Thyroid gland (tissue), 4 donors: Measurements from ENCODE around the gene IL31RA. TPM values are rescaled to one million over a fixed set of nuclear protein-coding genes. Genes with fewer than 3 reads are reported as not detected.

Experiments used
- DNase-seq, 2 donors: peaks; one replicate each; pipeline ENCODE4 v3.0.0-alpha.2; 2019
- H3K27ac ChIP-seq, 3 donors: fragments of 200-600 bp; sonication (generic); 1 replicate in 2 of 3; 2 replicates in 1 of 3; pipeline ENCODE4 v1.5.1; 2016 to 2019; ENCODE audit warnings: mild to moderate bottlenecking in 1 of 3, moderate library complexity in 1 of 3
- H3K27me3 ChIP-seq: fragments of 200-600 bp; sonication (generic); one replicate; pipeline ENCODE4 v1.5.1; 2019
- H3K36me3 ChIP-seq, 2 donors: fragments of 200-600 bp; sonication (generic); one replicate each; pipeline ENCODE4 v1.5.1; 2016 to 2019
- H3K4me1 ChIP-seq, 2 donors: fragments of 200-600 bp; sonication (generic); one replicate each; pipeline ENCODE4 v1.5.1; 2017 to 2019
- H3K4me3 ChIP-seq, 3 donors: fragments of 200-600 bp; sonication (generic); replicated peaks in 1 of 3; 1 replicate in 2 of 3; 2 replicates in 1 of 3; pipeline ENCODE4 v1.5.1; 2016; ENCODE audit warnings: mild to moderate bottlenecking in 1 of 3
- H3K9me3 ChIP-seq: fragments of 200-600 bp; sonication (generic); one replicate; pipeline ENCODE4 v1.5.1; 2017
- POLR2A ChIP-seq, 2 donors: fragments of 450-650 bp; IDR thresholded peaks; one replicate each; pipeline ENCODE4 v1.6.1; 2017; ENCODE audit warnings: antibody characterized with exemption in 2 of 2, mild to moderate bottlenecking in 2 of 2, moderate library complexity in 1 of 2
- WGBS, 2 donors: methylation state at CpG; one replicate each; pipeline ENCODE4 v1.1.5; 2017; 5-methylcytosine and 5-hydroxymethylcytosine counted together
- intact Hi-C: fragments of 100-400 bp; cut with DNase I; formaldehyde crosslinking; loops from one replicate; pipeline ENCODE4 v1.15.1; 2023
- total RNA-seq, 4 donors: library from RNA; depleted of rRNA; stranded (reverse); fragments of >200 nt; gene quantifications; one replicate each; pipeline ENCODE4 v1.2.3, GENCODE V29; 2016
- TF ChIP-seq, protein P1 (sequence below), 6 experiments: fragments of 200-600 bp in 3 of 6; fragments of 450-650 bp in 3 of 6; sonication (generic) in 3 of 6; IDR thresholded peaks; one replicate each; pipeline ENCODE4 v1.5.1; 2016 to 2019; ENCODE audit warnings: antibody characterized with exemption in 6 of 6, mild to moderate bottlenecking in 2 of 6, inconsistent platforms in 1 of 6, moderate library complexity in 1 of 6

The IL31RA gene
- total RNA-seq, 4 donors from 2014 or later, result not detected

DNA sequence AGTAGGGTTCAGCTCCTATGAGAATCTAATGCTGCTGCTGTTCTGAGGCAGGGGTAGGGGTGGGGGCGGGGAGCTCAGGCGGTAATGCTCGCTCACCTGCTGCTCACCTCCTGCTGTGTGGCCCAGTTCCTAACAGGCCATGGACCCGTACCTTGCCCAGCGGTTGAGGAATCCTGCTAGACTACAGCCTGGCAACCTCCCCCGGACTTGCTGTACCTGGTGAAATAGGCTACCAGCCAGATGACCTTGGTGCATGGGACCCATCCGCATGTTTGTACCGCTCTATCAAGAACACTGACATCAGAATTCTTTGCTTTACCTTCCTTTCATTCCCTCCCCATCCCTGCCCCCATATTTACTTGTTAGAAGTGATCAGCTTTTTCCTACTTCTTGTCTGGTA, 15.3 kb downstream of the IL31RA start:
- Histone ChIP-seq H3K27ac (no peak overlapping the region), H3K4me3 (no peak overlapping the region), H3K36me3 (no peaks in the 10 kb centered on the region), H3K4me1 (no peaks in the 10 kb centered on the region), H3K27me3 (no peaks in the 10 kb centered on the region), H3K9me3 (no peaks in the 10 kb centered on the region)
- WGBS, 2 donors, result 89 to 93% methylated on average over 7 to 8 of the region's 8 CpGs
- DNase-seq, result no peak
- intact Hi-C loops, result no loop called here
- TF ChIP-seq POLR2A (IDR thresholded peaks at IDR 0.05), result no peak
- TF ChIP-seq, protein P1, sequence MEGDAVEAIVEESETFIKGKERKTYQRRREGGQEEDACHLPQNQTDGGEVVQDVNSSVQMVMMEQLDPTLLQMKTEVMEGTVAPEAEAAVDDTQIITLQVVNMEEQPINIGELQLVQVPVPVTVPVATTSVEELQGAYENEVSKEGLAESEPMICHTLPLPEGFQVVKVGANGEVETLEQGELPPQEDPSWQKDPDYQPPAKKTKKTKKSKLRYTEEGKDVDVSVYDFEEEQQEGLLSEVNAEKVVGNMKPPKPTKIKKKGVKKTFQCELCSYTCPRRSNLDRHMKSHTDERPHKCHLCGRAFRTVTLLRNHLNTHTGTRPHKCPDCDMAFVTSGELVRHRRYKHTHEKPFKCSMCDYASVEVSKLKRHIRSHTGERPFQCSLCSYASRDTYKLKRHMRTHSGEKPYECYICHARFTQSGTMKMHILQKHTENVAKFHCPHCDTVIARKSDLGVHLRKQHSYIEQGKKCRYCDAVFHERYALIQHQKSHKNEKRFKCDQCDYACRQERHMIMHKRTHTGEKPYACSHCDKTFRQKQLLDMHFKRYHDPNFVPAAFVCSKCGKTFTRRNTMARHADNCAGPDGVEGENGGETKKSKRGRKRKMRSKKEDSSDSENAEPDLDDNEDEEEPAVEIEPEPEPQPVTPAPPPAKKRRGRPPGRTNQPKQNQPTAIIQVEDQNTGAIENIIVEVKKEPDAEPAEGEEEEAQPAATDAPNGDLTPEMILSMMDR (IDR thresholded peaks at IDR 0.05), result no peak

DNA sequence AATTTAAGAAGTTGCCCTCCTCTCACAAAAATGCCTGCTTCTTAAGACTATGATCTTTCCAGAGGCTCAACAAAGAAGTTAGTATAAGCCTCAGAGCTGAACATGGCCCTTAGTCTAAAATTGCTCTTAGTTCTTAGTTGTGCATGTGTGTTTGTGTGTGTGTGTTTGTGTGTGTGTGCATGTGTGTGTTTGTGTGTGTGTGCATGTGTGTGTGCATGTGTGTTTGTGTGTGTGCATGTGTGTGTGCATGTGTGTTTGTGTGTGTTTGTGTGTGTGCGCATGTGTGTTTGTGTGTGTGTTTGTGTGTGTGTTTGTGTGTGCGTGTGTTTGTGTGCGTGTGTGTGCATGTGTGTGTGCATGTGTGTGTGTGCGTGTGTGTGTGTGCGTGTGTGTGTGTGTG, 15.8 kb downstream of the IL31RA start:
- TF ChIP-seq, protein P1 (IDR thresholded peaks at IDR 0.05), result no peak
- no peak for TF ChIP-seq POLR2A (IDR thresholded peaks at IDR 0.05)
- Histone ChIP-seq H3K27ac (no peak overlapping the region), H3K4me3 (no peak overlapping the region), H3K27me3 (no peaks in the 10 kb centered on the region), H3K9me3 (no peaks in the 10 kb centered on the region), H3K4me1 (no peaks in the 10 kb centered on the region), H3K36me3 (no peaks in the 10 kb centered on the region)
- 38 to 77% methylated on average over 5 of the region's 5 CpGs for WGBS, 2 donors
- DNase-seq, result no peak
- intact Hi-C loops, result no loop called here

DNA sequence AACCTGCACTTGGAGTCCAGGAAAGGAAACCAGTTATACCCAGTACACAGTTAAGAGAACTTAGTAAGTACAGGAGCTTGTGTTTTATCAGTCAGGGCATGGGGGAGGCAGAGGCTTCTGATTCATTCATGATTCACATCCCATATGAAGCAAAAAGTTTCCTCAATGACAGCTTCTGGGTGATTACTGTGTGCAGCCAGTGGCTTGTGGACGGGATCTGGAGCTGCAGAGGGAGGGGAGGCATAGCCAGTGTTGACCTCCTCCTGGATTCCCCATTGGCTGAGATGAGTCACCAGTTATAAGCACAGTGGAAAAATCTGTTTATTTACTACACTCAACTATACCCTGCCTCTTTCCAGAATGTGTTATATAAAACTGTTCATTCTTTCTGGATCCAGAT, 17.7 kb downstream of the IL31RA start:
- WGBS, 2 donors, result 24 to 43% methylated on average over 1 of the region's 1 CpG
- H3K27me3 ChIP-seq, result no peaks in the 10 kb centered on the region
- no peak overlapping the region for H3K4me3 ChIP-seq
- H3K36me3 ChIP-seq, result no peaks in the 10 kb centered on the region
- intact Hi-C loops, result no loop called here
- DNase-seq, result no peak
- H3K9me3 ChIP-seq, result no peaks in the 10 kb centered on the region
- no peak overlapping the region for H3K27ac ChIP-seq
- TF ChIP-seq POLR2A (IDR thresholded peaks at IDR 0.05), result no peak
- TF ChIP-seq, protein P1 (IDR thresholded peaks at IDR 0.05), result no peak
- no peaks in the 10 kb centered on the region for H3K4me1 ChIP-seq

- H3K27me3 ChIP-seq, result no peaks in the 10 kb centered on the region
- DNase-seq, result no peak
- H3K9me3 ChIP-seq, result no peaks in the 10 kb centered on the region
- 87 to 89% methylated on average over 4 of the region's 4 CpGs for WGBS, 2 donors
- H3K36me3 ChIP-seq, result no peaks in the 10 kb centered on the region
- intact Hi-C loops, result no loop called here
- TF ChIP-seq, protein P1 (IDR thresholded peaks at IDR 0.05), result no peak
- no peak for TF ChIP-seq POLR2A (IDR thresholded peaks at IDR 0.05)
- no peak overlapping the region for H3K4me3 ChIP-seq
- no peaks in the 10 kb centered on the region for H3K4me1 ChIP-seq
- no peak overlapping the region for H3K27ac ChIP-seq
Measured at GRCh38 chr5:55869847-55870246, 18.7 kb downstream of the IL31RA start.

GRCh38 chr5:55873234-55873633, 22.1 kb downstream of the IL31RA start:
- H3K9me3 ChIP-seq, result no peaks in the 10 kb centered on the region
- no peak overlapping the region for H3K4me3 ChIP-seq
- H3K36me3 ChIP-seq, result no peaks in the 10 kb centered on the region
- DNase-seq, result no peak
- TF ChIP-seq, protein P1 (IDR thresholded peaks at IDR 0.05), result no peak
- no peak for TF ChIP-seq POLR2A (IDR thresholded peaks at IDR 0.05)
- intact Hi-C loops, result no loop called here
- H3K27ac ChIP-seq, result no peak overlapping the region
- H3K27me3 ChIP-seq, result no peaks in the 10 kb centered on the region
- H3K4me1 ChIP-seq, result no peaks in the 10 kb centered on the region
